ENCODE data around the gene HOMER2. TPM values are rescaled to one million over a fixed set of nuclear protein-coding genes. Genes with fewer than 3 reads are reported as not detected.
"Not testable (repeated sequence)": the region's sequence is repeated elsewhere in the genome, so short reads cannot be mapped to it uniquely, and the experiment has no call there.

Gene HOMER2
- total RNA-seq, 4 donors from 2014 or later = 81.4 to 120 (median 99.2) TPM

- Histone ChIP-seq H3K27me3 (no peaks in the 10 kb centered on the region), H3K4me1 (no peaks in the 10 kb centered on the region), H3K4me3 (no peak overlapping the region), H3K27ac (no peak overlapping the region), H3K36me3 (no peaks in the 10 kb centered on the region), H3K9me3 (no peaks in the 10 kb centered on the region)
- DNase-seq (ENCODE audit: low spot score in 2 of 2) = no peak
- WGBS = 75% methylated on average over 2 of the region's 2 CpGs
- TF ChIP-seq EP300 (IDR thresholded peaks at IDR 0.05) = no peak
- no peak for TF ChIP-seq POLR2A (IDR thresholded peaks at IDR 0.05)
- TF ChIP-seq CTCF (IDR thresholded peaks at IDR 0.05) = no peak
- TF ChIP-seq POLR2AphosphoS5 (IDR thresholded peaks at IDR 0.05) = no peak
These were observed 53.6 kb downstream of the HOMER2 start for GRCh38 chr15:82898961-82899360.

GRCh38 chr15:82895983-82896382 lies 56.5 kb downstream of the HOMER2 start:
- Histone ChIP-seq H3K9me3 (no peaks in the 10 kb centered on the region), H3K36me3 (no peaks in the 10 kb centered on the region), H3K27ac (no peak overlapping the region), H3K4me1 (no peaks in the 10 kb centered on the region), H3K27me3 (no peaks in the 10 kb centered on the region), H3K4me3 (no peak overlapping the region)
- WGBS = 93% methylated on average over 5 of the region's 5 CpGs
- DNase-seq (ENCODE audit: low spot score in 2 of 2) = no peak
- no peak for TF ChIP-seq POLR2AphosphoS5 (IDR thresholded peaks at IDR 0.05)
- TF ChIP-seq CTCF (IDR thresholded peaks at IDR 0.05) = no peak
- no peak for TF ChIP-seq EP300 (IDR thresholded peaks at IDR 0.05)
- no peak for TF ChIP-seq POLR2A (IDR thresholded peaks at IDR 0.05)

- Histone ChIP-seq H3K9me3 (no peaks in the 10 kb centered on the region), H3K36me3 (no peaks in the 10 kb centered on the region), H3K27ac (no peak overlapping the region), H3K4me1 (no peaks in the 10 kb centered on the region), H3K4me3 (no peak overlapping the region), H3K27me3 (no peaks in the 10 kb centered on the region)
- no peak for DNase-seq (ENCODE audit: low spot score in 2 of 2)
- TF ChIP-seq EP300 (IDR thresholded peaks at IDR 0.05) (no peak), POLR2A (IDR thresholded peaks at IDR 0.05) (no peak), POLR2AphosphoS5 (IDR thresholded peaks at IDR 0.05) (no peak), CTCF (IDR thresholded peaks at IDR 0.05) (no peak)
- WGBS = 46% methylated on average over 4 of the region's 4 CpGs
These were observed 57.5 kb downstream of the HOMER2 start for GRCh38 chr15:82894971-82895520.

GRCh38 chr15:82893473-82893872 lies 59.0 kb downstream of the HOMER2 start:
- not testable (repeated sequence) for H3K27ac ChIP-seq; H3K4me1 ChIP-seq; H3K27me3 ChIP-seq; H3K36me3 ChIP-seq; H3K9me3 ChIP-seq; H3K4me3 ChIP-seq; DNase-seq (ENCODE audit: low spot score in 2 of 2)
- WGBS = 94% methylated on average over 12 of the region's 12 CpGs

GRCh38 chr15:82892573-82892972 lies 59.9 kb downstream of the HOMER2 start:
- WGBS = 80% methylated on average over 9 of the region's 9 CpGs
- TF ChIP-seq POLR2AphosphoS5 (IDR thresholded peaks at IDR 0.05) = no peak
- TF ChIP-seq CTCF (IDR thresholded peaks at IDR 0.05) = no peak
- no peak for TF ChIP-seq EP300 (IDR thresholded peaks at IDR 0.05)
- TF ChIP-seq POLR2A (IDR thresholded peaks at IDR 0.05) = no peak

GRCh38 chr15:82890995-82891390 lies 61.5 kb downstream of the HOMER2 start:
- no peak for DNase-seq (ENCODE audit: low spot score in 2 of 2)
- WGBS = 48% methylated on average over 5 of the region's 6 CpGs
- Histone ChIP-seq H3K9me3 (no peaks in the 10 kb centered on the region), H3K27me3 (no peaks in the 10 kb centered on the region), H3K27ac (no peak overlapping the region), H3K4me3 (no peak overlapping the region), H3K4me1 (no peaks in the 10 kb centered on the region), H3K36me3 (no peaks in the 10 kb centered on the region)
- TF ChIP-seq POLR2AphosphoS5 (IDR thresholded peaks at IDR 0.05) (no peak), EP300 (IDR thresholded peaks at IDR 0.05) (no peak)

More at GRCh38 chr15:82892573-82892972, 59.9 kb downstream of the HOMER2 start:
- no peaks in the 10 kb centered on the region for H3K27me3 ChIP-seq
- H3K4me3 ChIP-seq = no peak overlapping the region
- no peak for DNase-seq (ENCODE audit: low spot score in 2 of 2)
- H3K9me3 ChIP-seq = no peaks in the 10 kb centered on the region
- H3K27ac ChIP-seq = no peak overlapping the region
- H3K36me3 ChIP-seq = no peaks in the 10 kb centered on the region
- H3K4me1 ChIP-seq = no peaks in the 10 kb centered on the region

All from suprapubic skin (tissue), 4 donors.